ENCODE results near the gene ZNF738.

- TF ChIP-seq ZBTB7A (IDR thresholded peaks at IDR 0.05; ENCODE audit: low read depth), result no peak
- no peak for TF ChIP-seq EP300 (IDR thresholded peaks at IDR 0.05; ENCODE audit: borderline replicate concordance)
- no peak for TF ChIP-seq FOXM1 (IDR thresholded peaks at IDR 0.05; ENCODE audit: borderline replicate concordance, low read depth)
- TF ChIP-seq TAF1 (IDR thresholded peaks at IDR 0.05; ENCODE audit: low read depth), result no peak
- TF ChIP-seq CREB1 (IDR thresholded peaks at IDR 0.05; ENCODE audit: low read depth), result no peak
- TF ChIP-seq RAD21 (IDR thresholded peaks at IDR 0.05; ENCODE audit: low read depth), result no peak
- no peak for TF ChIP-seq YY1 (IDR thresholded peaks at IDR 0.05; ENCODE audit: low read depth)
- TF ChIP-seq NFIC (IDR thresholded peaks at IDR 0.05), result no peak
- no peak for TF ChIP-seq TEAD4 (IDR thresholded peaks at IDR 0.05)
- TF ChIP-seq, protein P1, sequence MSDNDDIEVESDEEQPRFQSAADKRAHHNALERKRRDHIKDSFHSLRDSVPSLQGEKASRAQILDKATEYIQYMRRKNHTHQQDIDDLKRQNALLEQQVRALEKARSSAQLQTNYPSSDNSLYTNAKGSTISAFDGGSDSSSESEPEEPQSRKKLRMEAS (IDR thresholded peaks at IDR 0.05), result no peak
- TF ChIP-seq EGR1 (IDR thresholded peaks at IDR 0.05), result no peak
- TF ChIP-seq CEBPB (IDR thresholded peaks at IDR 0.05), result no peak
- TF ChIP-seq TCF12 (IDR thresholded peaks at IDR 0.05; ENCODE audit: low read depth), result no peak
Observed at GRCh38 chr19:21410166-21410565, 51.4 kb downstream of the ZNF738 start.

All from Ishikawa (cell line).